NCI-H2107 treated with DMSO at 0.1 percent for 48 hours (cell line): ENCODE measurements around the gene LTC4S.
A peak's percentile ranks its signal among the peaks of the same experiment; 100 is the strongest.
"Not testable (repeated sequence)": the region's sequence is repeated elsewhere in the genome, so short reads cannot be mapped to it uniquely, and the experiment has no call there.

ENCODE experiments used
- DNase-seq: peaks from one replicate; lab custom pipeline; 2025; ENCODE audit not compliant: unreplicated experiment; lab: John Stamatoyannopoulos, UW

Gene LTC4S, protein sequence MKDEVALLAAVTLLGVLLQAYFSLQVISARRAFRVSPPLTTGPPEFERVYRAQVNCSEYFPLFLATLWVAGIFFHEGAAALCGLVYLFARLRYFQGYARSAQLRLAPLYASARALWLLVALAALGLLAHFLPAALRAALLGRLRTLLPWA

DNA sequence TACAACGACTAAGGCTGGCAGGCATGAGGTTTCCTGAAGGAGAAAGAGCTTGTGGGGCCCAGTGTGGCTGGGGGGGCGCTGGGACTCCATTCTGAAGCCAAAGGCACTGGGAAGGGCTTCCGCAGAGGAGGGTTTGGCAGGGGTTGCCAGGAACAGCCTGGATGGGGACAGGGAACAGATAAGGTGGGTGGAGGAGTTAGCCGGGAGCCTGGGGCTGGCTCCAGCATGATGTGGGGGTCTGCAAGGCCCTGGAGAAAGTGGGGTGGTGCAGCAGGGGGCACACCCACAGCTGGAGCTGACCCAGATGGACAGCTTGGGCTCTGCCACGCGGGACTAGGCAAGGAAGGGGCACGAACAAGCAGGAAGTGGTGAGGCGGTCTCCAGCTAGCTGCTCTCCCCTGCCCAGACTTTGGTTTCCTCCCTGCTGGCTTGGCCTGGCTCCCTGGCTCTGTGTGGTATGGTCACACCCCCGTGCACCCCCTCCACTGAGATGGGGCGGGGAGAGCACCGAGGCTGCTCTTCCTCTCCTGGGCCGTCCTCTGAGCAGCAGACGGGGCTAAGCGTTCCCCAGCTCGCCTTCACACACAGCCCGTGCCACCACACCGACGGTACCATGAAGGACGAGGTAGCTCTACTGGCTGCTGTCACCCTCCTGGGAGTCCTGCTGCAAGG, at the start of gene LTC4S:
TSS of gene LTC4S (plus strand) at position 519 of the 672 bp plus-strand sequence. CDS start at position 614, 95 bp downstream.
- no peak for DNase-seq

DNA sequence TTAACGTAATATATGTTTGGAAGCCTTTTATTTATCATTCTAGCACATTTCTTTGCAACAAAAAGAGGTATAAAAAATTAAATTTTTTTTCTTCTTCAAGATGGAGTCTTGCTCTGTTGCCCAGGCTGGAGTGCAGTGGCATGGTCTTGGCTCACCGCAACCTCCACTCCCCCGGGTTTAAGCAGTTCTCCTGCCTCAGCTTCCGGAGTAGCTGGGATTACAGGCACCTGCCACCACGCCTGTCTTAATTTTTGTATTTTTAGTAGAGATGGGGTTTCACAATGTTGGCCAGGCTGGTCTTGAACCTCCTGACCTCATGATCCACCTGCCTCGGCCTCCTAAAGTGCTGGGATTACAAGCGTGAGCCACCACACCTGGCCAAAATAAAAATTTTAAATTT, 49.7 kb upstream of the LTC4S start:
- DNase-seq = not testable (repeated sequence)

DNA sequence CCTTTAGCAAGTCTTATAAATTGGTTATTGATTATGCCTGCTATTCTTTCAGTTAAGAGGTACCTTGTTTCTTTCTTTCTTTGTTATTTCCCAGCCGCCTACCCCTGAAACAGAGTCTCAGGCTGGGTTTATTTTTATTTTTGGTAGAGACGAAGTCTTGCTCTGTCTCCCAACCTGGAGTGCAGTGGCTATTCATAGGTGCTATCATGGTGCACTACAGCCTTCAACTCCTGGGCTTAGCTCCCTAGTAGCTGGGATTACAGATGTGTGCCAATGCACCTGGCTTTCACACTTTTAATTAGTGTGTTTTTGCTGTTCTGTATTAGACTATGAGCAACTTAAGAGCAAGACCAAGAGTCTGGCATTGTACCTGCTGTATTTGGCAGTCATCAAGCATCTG, 46.9 kb upstream of the LTC4S start:
- DNase-seq = no peak

DNA sequence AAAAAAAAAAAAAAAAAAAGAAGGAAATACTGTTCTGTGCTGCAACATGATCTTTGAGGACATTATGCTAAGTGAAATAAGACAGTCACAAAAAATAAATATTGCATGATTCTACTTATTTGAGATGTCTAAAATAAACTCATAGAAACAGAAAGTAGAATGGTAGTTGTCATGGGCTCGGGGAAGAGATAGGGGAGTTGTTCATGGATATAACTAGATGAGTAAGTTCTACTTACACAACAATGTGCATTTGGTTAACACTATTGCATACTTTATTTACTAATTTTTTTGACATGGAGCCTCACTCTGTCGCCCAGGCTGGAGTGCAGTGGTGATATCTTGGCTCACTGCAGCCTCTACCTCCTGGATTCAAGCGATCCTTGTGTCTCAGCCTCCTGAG, 46.0 kb upstream of the LTC4S start:
- DNase-seq = no peak

DNA sequence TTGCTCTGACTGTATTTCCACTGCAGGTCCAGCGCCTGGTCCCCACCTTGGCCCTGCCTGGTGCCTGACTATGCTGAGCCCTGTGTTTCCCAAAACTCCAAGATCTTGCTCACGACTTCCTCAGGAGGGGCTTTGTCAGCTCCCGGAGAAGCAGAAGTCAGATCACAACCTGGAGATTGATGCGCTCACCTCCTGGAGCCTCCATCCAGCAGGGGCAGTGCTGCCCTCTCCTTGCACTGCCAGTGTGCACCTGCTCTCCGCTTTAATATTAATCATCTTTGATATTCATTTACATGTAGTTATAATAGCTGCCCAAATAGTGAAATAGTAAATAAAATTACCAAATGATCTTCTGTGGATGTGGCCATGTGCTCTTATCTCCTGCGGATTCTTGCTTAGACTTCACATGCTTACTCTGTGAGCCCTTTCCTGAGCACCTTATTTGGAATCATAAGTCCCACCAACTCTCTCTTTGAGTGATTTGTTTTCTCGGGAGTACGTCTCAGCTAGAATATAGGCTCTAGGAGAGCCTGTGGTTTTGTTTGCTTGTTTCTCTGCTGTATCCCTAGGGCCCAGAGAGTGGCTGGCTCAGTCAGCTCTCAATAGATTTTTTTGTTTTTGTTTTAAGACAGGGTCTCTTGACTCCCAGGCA, 43.8 kb upstream of the LTC4S start:
- no peak for DNase-seq

DNA sequence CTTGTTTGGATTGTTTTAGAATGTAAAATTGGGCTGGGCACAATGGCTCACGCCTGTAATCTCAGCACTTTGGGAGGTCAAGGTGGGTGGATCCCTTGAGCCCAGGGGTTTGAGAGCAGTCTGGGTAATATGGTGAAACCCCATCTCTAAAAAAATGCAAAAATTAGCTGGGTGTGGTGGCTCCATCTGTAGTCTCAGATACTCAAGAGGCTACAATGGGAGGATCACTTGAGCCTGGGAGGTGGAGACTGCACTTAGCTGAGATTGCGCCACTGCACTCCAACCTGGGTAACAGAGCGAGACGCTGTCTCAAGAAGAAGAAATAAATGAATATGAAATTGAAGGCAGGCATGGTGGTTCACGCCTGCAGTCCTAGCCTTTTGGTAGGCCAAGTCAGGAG, 39.8 kb upstream of the LTC4S start:
- no peak for DNase-seq

DNA sequence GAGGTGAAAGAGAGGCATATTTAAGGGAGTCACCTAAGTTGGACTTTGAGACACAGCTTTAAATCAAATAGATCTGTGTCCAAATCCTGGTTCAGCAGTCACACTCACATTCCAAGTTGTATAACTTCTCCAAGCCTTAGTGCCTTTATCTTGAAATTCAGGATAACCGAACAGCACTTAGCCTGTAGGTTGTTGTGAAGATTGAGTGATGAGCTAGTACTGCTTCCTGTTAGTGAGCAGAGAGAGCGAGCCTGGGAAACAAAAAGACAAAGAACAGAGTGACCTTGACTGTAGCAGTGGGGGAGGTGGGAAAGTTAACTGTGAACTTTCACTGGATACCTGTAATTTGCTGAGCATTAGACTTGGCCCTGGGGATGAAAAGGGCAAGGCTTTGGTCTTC, 38.8 kb upstream of the LTC4S start:
- DNase-seq = no peak

DNA sequence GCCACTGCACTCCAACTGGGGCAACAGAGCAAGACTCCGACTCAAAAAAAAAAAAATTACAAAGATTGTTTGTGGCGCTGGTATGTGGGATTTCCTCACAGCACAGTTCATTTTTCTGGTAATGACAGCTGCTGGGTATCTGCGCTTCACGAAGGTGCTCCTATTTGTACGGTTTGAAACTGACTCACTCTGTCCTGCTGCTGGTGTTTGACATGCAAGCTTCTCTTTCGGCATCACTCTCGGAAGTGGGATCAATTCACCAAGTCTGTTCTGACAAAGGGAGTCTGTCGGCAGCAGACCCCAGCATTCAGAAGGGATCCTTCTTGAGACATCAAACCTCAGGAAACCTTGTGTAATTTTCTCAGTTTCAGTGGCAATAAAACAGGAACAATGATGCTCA, 34.8 kb upstream of the LTC4S start:
- DNase-seq = no peak

DNA sequence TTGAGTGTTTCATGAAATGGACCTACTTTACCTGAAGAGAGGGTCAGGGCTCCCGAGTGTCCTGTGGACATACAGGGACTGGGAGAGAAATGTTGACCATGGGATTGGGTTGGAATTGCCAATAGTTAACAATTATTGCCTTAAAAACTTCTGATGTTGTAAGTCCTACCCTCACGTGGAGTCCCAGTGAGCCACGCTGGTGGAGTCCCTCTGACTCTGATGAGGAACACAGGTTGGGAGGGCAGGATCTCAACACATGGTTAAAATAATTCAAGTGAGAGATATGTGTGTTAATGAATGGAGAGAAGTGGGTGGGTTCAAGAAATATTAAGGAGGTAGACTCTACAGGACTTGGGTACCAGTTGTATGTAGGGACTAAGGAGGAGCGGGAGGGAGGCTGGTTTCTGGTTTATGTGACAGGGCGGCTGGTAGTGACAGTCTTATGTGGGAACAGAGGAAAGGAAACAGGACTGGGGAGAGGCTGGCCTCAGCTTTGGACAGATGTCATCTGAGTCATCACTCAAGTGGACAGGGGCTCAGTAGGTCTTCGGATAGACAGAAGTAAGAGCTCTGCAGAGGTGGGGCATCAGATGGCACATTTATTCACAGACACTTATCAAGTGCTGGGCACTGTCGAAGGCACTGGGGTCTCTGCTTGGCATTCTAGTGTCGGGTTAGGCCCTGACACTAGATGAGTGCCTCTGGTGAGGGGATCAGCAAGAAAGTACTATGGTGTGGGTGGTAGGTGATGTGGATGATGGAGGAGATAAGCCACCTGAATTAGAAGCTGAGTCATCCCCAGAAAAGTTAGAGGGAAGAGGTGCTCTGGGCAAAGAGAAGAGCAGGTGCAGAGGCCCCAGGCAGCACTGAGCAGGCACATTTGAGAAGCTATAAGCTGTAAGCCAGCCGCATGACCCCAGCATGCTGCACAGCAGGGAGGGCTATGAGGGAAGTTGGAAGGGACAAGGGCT, 33.9 kb upstream of the LTC4S start:
- DNase-seq = peak; percentile 12

DNA sequence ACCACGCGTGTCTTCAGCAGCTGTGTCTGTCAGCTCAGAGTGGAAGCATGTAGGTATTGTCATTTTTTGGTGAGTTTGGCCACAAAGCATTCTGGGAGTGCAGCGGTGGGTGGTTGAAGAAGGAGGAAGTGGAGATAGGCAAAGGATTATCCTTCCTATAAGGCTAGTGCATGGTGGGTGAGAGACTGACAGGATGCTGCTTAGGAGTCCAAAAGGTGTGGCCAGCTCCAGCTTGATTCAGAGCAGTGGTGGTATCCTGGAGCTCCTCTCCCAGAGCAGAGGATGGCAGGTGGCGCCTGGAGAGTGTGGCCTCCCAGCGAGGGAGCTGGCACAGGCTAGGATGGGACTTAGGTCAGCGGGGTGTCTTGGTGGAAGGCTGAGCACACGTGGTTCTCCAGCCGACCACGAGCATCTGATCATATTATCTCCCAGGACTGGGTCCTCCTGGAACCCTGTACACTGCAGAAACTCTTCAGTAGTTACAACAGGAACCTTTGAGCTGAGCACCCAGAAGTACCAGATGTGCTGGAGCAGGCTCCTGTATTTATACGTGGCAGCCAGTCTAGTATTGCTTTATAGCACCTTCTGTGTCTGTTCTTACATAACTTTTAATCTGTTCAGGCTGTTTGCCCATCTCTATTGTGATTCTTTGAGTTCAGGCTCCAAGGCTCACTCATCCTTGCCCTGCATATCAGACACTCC, 31.6 kb upstream of the LTC4S start:
- peak; percentile 43 for DNase-seq

DNA sequence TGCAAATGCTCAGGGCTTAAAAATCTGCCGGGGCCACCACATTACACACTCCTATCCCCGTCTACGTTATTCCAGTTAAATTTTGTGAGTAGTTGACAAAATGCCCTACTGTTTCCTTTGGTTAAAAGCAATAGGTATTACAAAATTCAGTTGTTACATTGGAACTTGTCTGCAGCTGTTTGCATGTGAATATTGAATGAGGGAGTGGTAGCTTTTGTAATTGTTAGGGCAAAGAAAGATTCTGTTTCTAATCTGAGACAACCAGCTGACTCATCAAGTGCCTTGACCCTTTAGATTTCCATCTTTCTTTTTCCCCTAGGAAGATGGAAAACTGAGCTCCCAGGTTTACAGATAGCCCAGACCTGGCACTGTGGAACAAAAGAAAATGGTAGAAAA, 31.0 kb upstream of the LTC4S start:
- DNase-seq = no peak

DNA sequence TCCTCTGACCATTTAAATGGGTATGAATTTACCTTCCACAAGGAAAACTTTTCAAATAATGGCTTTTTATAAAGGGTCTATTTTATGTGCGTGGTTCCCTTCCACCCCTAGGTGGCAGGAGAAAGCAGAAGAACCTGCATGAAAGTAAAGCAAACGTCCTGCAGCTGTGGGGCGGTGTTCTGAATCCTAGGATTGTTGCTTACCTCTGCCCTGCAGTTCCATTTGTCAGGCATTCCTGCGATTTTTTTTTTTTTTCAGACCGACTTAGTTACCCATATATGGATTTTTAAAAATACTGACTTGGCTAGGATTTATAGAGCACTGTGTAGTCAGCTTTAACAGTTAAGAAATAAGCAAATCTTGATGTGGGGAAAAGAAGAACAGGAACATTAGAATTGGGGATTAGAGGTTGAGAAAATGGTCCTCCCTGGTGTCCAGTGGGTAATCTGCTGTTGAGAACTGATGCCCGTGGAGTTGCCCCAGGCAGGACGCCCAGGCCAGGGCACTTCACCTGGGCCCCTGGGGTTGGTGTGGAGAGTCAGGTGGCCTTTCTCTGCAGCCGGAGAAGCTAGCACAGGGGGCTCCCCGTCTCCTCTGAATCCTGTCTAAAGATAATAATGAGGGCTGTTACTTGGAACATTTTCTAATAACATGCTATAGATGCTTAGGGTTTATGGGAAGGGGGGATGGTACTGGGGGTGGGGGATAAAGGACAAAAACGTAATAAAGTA, 30.4 kb upstream of the LTC4S start:
- DNase-seq = no peak

DNA sequence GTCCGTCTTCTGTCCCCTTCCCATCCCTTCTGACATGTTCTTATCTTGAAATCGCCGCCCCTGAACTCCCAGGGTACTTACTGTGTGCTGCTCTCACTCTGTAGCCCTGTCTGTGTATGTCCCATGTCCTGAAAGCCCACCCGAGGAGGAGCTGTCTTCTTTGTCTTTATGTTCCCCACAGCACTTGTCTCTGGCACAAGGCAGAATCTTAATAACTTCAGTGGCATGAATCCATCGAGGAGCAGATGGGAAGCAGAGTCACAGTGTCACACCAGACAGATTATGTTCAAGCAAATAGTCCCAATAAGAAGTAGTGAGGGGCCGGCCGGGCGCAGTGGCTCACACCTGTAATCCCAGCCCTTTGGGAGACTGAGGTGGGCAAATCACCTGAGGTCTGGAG, 29.7 kb upstream of the LTC4S start:
- DNase-seq = no peak

DNA sequence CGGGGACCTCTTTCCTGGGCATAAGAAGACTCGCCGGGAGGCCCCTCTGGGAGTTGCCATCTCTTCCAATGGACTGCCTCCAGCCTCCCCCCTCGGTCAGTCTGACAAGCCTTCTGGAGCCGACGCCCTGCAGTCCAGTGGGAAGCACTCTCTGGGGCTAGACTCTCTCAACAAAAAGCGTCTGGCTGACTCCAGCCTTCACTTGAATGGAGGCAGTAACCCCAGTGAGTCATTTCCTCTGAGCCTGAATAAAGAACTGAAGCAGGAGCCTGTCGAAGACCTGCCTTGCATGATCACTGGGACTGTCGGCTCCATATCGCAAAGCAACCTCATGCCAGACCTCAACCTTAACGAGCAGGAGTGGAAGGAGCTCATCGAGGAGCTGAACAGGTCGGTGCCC, 28.4 kb upstream of the LTC4S start:
- no peak for DNase-seq

DNA sequence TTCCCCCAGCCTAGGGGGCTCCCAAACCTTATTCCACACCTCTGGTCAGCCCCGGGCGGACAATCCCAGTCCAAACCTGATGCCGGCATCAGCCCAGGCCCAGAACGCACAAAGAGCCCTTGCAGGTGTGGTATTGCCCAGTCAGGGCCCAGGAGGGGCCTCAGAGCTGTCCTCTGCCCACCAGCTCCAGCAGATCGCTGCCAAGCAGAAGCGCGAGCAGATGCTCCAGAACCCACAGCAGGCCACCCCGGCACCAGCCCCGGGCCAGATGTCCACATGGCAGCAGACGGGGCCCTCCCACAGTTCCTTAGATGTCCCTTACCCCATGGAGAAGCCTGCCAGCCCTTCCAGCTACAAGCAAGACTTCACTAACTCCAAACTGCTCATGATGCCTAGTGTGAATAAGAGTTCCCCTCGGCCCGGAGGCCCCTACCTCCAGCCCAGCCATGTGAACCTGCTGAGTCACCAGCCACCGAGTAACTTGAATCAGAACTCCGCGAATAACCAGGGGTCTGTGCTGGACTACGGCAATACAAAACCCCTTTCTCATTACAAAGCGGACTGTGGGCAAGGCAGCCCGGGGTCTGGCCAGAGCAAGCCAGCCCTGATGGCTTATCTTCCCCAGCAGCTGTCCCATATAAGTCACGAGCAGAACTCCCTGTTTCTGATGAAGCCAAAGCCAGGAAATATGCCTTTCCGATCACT, 27.6 kb upstream of the LTC4S start:
- no peak for DNase-seq

DNA sequence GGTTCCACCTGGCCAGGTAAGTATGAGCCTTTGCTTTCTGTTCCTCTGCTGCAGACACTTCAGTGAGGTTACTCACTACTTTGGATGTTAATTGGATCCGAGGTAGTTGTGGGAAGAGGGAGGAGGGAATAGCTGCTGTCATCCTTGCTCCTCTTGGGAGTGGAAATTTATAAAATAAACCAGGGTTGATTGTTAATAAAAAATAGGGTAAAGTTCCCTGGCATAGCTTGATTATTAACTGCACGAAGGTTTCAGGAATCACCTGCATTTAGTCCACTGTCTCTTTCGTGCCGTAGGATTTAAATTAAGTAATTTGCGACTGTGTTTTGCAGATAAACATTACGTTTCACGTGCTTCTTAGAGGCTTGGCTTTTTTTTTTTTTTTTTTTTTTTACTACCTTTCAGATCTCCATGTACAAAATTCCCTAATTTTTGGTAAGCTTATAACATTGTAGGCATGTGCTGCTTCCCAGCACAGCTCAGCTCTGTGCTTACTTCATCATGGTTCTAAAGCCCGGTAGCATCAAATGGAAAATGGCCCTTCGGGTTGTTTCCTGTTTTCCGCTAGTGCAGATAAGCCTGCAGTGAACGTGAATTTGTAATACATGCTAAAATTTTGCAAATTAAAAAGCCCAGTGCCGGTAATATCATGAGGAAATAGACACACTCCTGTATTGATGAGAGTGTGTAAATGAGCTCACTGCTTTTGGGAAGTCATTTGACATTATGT, 26.9 kb upstream of the LTC4S start:
- DNase-seq = no peak

DNA sequence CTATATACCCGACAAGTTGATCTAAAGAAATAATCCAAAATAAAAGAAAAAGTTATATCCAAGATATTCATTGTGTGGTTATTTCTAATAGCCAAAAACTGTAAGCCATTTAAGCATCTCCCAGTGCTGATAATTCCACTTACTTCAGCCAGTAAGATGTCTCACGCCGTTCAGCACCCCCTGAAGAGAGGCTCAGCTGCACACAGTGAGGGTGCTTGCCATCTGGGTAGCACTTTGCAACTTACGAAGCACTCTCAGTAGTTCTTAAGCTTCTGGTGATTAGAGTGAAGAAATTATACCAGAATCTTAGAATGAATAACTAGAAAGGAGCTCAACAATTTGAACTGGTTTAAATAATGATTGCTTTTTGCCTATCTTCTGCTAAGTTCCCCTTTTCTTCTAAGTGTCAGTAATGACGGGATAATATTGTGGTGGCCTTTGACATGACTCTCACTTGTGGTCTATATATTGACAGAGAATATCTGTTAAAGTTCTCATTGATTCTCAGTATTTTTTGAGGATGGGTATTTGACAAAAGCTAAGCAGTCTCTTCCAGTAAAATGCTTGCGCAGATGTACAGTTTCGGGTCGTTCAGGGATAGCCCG, 26.2 kb upstream of the LTC4S start:
- DNase-seq = no peak

DNA sequence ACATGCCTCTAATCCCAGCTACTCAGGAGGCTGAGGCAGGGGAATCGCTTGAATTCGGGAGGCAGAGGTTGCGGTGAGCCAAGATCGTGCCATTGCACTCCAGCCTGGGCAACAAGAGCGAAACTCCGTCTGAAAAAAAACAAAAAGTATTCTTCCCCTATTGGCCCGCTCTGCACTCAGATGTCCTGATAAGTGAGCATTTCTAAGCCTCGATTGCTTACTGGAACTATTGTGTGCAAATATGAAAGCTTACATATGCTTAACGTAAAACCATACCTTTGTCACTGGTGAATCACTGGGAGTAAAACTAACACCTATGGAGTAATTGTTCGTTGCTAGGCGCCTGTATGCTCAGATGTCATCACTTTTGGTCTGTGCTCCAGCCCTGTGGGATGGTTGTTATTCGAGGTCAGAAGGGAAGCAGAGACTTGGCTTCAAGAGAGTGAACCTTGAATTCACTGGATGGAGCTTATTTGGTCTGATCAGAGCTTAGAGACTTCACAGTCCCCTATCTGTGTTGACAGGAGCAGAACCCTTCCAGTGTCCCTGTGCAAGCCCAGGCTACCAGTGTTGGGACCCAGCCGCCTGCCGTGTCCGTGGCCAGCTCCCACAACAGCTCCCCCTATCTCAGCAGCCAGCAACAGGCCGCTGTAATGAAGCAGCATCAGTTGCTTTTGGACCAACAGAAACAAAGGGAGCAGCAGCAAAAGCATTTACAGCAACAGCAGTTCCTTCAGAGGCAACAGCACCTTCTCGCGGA, 25.3 kb upstream of the LTC4S start:
- DNase-seq = no peak
